ENCODE data around the gene TCF4. TPM values are rescaled to one million over a fixed set of nuclear protein-coding genes. Genes with fewer than 3 reads are reported as not detected.

TCF4 gene
- total and polyA plus RNA-seq, 2 donors (not counting 3 experiments of a cell fraction or from before 2014, with no cell fraction given), result 183 to 390 TPM

GRCh38 chr18:55576001-55576400, 12.0 kb downstream of the TCF4 start:
- Histone ChIP-seq H4K20me1 (replicated peaks; ENCODE audit: control insufficient read depth, extremely low read depth, insufficient read depth, low read length) (peaks cover 8% of the 10 kb centered on the region), H3K9ac (replicated peaks; ENCODE audit: extremely low read depth, insufficient read depth, low read length) (no peak overlapping the region), H3K4me2 (ENCODE audit: insufficient read depth, low read length) (no peak overlapping the region), H3K79me2 (ENCODE audit: control insufficient read depth, insufficient read depth, low read length) (peaks cover 58% of the 10 kb centered on the region), H3K4me1 (ENCODE audit: control insufficient read depth, extremely low read depth, insufficient read depth, low read length) (no peaks in the 10 kb centered on the region), H3K9me1 (replicated peaks; ENCODE audit: control insufficient read depth, extremely low read depth, insufficient read depth, low read length) (no peaks in the 10 kb centered on the region), H2AFZ (ENCODE audit: low read depth, low read length) (no peak overlapping the region), H3K36me3 (ENCODE audit: control insufficient read depth in 2 of 2, extremely low read depth in 1 of 2, insufficient read depth in 2 of 2, low read length in 2 of 2) (peaks cover 5 to 7% of the 10 kb centered on the region in 2 experiments), H3K27me3 (ENCODE audit: control insufficient read depth in 2 of 2, insufficient read depth in 2 of 2, low read length in 2 of 2) (no peaks in the 10 kb centered on the region), H3K27ac (ENCODE audit: insufficient read depth, low read depth, low read length) (no peak overlapping the region), H3K9me3 (replicated peaks; ENCODE audit: control insufficient read depth, insufficient read depth, low read length) (no peaks in the 10 kb centered on the region), H3K4me3 (replicated peaks in 1 of 3; ENCODE audit: insufficient read depth in 1 of 3, low read depth in 1 of 3, low read length in 3 of 3) (no peak overlapping the region)
- ChIA-PET POLR2A (no interaction called here), CTCF (interaction anchor here (1.1 to 2.1 kb wide), 3 partner anchors 28 to 232 kb away, joined by 3 to 5 read pairs (median 3); no protein-coding TSS in a partner anchor)
- no TSS peak for BruUV-seq (replicated peaks)
- DNase-seq (ENCODE audit: low read depth, low spot score) (no peak), FAIRE-seq (no peak)
- dilution Hi-C loops (cut with MboI; ENCODE audit: extremely low pct_ligation_motif_present, low sequenced_read_pairs) (no loop called here), intact Hi-C loops (cut with micrococcal nuclease) (no loop called here)
- no peak for TF ChIP-seq EZH2 (IDR thresholded peaks at IDR 0.05; ENCODE audit: borderline replicate concordance, low read depth, low read length, severe bottlenecking)
- TF ChIP-seq POLR2A (IDR thresholded peaks at IDR 0.05; ENCODE audit: low read depth, low read length), result no peak
- TF ChIP-seq CTCF (IDR thresholded peaks at IDR 0.05; ENCODE audit: extremely low read depth in 1 of 2, insufficient read depth in 1 of 2, low read depth in 1 of 2, low read length in 2 of 2), result no peak
- no peak for TF ChIP-seq MYC (IDR thresholded peaks at IDR 0.05; ENCODE audit: low read depth, low read length)
- no peak for TF ChIP-seq POLR2AphosphoS5 (IDR thresholded peaks at IDR 0.05; ENCODE audit: insufficient read depth, low read depth, low read length)
- TF ChIP-seq FOS (IDR thresholded peaks at IDR 0.05; ENCODE audit: borderline replicate concordance, insufficient read depth, low read length), result no peak
- TF ChIP-seq MAX (IDR thresholded peaks at IDR 0.05; ENCODE audit: insufficient read depth, insufficient read length), result no peak
- TF ChIP-seq GATA2 (IDR thresholded peaks at IDR 0.05; ENCODE audit: insufficient read depth, insufficient read length, low read depth, low read length), result no peak
- TF ChIP-seq JUN (IDR thresholded peaks at IDR 0.05; ENCODE audit: borderline replicate concordance, insufficient read depth, insufficient read length, low read depth), result no peak
